Sigmoid colon (tissue), 4 donors: Measurements from ENCODE around the gene PRKG1.

Source experiments
- EP300 ChIP-seq, 4 donors: sonication (generic); formaldehyde crosslinking; IDR thresholded peaks; one replicate each; pipeline ENCODE4 v1.6.1; 2017; ENCODE audit warnings: antibody characterized with exemption in 4 of 4
- POLR2A ChIP-seq, 2 donors: fragments of 450-650 bp; IDR thresholded peaks; one replicate each; pipeline ENCODE4 v1.6.1; 2016; ENCODE audit warnings: antibody characterized with exemption in 2 of 2, mild to moderate bottlenecking in 2 of 2, moderate library complexity in 2 of 2
- POLR2AphosphoS5 ChIP-seq, 4 donors: sonication (generic); formaldehyde crosslinking; IDR thresholded peaks; one replicate each; pipeline ENCODE4 v1.6.1; 2017; ENCODE audit warnings: antibody characterized with exemption in 4 of 4
- TF ChIP-seq, protein P1 (sequence below), 4 experiments: fragments of 450-650 bp in 3 of 4; fragments of 200-600 bp in 1 of 4; IDR thresholded peaks; one replicate each; pipeline ENCODE4 v1.5.1; 2016 to 2019; ENCODE audit warnings: antibody characterized with exemption in 4 of 4, mild to moderate bottlenecking in 3 of 4, moderate library complexity in 2 of 4

DNA sequence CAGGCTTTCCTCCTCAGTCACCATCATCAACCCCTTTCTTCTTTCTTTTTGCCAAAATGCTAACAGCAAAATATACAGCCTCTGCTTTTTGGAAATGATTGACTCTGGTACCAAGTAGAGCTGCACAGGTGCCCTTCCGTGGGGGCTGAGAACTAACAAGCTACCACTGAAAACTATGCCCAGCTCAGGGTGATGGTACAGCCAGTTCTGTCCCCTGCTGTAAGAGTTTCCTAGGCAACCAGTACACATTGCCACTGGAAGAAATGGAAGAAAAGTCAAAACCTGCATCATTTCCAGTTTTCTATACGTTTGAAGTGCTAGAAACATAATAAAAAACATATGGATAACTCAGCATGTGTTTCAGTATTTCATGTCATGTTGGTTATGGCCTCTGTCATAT is 297.5 kb downstream of the PRKG1 start:
- TF ChIP-seq POLR2A (IDR thresholded peaks at IDR 0.05) (no peak), POLR2AphosphoS5 (IDR thresholded peaks at IDR 0.05) (no peak), EP300 (IDR thresholded peaks at IDR 0.05) (no peak)
- TF ChIP-seq, protein P1, sequence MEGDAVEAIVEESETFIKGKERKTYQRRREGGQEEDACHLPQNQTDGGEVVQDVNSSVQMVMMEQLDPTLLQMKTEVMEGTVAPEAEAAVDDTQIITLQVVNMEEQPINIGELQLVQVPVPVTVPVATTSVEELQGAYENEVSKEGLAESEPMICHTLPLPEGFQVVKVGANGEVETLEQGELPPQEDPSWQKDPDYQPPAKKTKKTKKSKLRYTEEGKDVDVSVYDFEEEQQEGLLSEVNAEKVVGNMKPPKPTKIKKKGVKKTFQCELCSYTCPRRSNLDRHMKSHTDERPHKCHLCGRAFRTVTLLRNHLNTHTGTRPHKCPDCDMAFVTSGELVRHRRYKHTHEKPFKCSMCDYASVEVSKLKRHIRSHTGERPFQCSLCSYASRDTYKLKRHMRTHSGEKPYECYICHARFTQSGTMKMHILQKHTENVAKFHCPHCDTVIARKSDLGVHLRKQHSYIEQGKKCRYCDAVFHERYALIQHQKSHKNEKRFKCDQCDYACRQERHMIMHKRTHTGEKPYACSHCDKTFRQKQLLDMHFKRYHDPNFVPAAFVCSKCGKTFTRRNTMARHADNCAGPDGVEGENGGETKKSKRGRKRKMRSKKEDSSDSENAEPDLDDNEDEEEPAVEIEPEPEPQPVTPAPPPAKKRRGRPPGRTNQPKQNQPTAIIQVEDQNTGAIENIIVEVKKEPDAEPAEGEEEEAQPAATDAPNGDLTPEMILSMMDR (IDR thresholded peaks at IDR 0.05), result no peak
